HG03457 (cell line): Measurements from ENCODE around the gene SERPINA12.

Experiments used
- ATAC-seq: cut with Tn5 transposase; IDR thresholded peaks from one replicate; pipeline ENCODE4 v1.9.1; 2021; ENCODE audit warnings: moderate number of reproducible peaks; ENCODE audit not compliant: unreplicated experiment

SERPINA12 gene

GRCh38 chr14:94441531-94442205 lies 67.6 kb downstream of the SERPINA12 start:
- ATAC-seq, result no peak

GRCh38 chr14:94441130-94441529 lies 68.1 kb downstream of the SERPINA12 start:
- no peak for ATAC-seq

GRCh38 chr14:94439453-94440057 lies 69.7 kb downstream of the SERPINA12 start:
- ATAC-seq, result no peak
